HL-60 (cell line): ENCODE measurements around the gene ETV7.

Experiments used
- DNase-seq, 2 experiments: peaks; one replicate each; pipeline ENCODE4 v3.0.0-alpha.2; 2010 to 2020; ENCODE audit warnings: low read depth in 1 of 2, low spot score in 1 of 2
- H3K27ac ChIP-seq: fragments of 250-450 bp; sonication (Bioruptor Pico); replicated peaks from 2 replicates; pipeline ENCODE4 v1.5.1; 2020; ENCODE audit warnings: mild to moderate bottlenecking, moderate library complexity
- H3K27me3 ChIP-seq: fragments of 250-450 bp; sonication (Bioruptor Pico); 2 replicates; pipeline ENCODE4 v1.5.1; 2021; ENCODE audit warnings: mild to moderate bottlenecking, moderate library complexity; ENCODE audit not compliant: insufficient read depth, poor library complexity, severe bottlenecking
- H3K4me3 ChIP-seq: replicated peaks from 2 replicates; pipeline ENCODE4 v1.5.1; 2011; ENCODE audit warnings: mild to moderate bottlenecking, control low read depth, low read length; ENCODE audit not compliant: insufficient read depth
- GABPA ChIP-seq: IDR thresholded peaks from 2 replicates; pipeline ENCODE4 v1.6.1; 2012; ENCODE audit warnings: low read depth
- POLR2AphosphoS5 ChIP-seq: IDR thresholded peaks from 2 replicates; pipeline ENCODE4 v1.6.1; 2012; ENCODE audit warnings: low read depth
- SPI1 ChIP-seq: IDR thresholded peaks from 2 replicates; pipeline ENCODE4 v1.6.1; 2012; ENCODE audit warnings: low read depth, mild to moderate bottlenecking, borderline replicate concordance
- TF ChIP-seq, protein P1 (sequence below): IDR thresholded peaks from one replicate; pipeline ENCODE4 v1.5.1; 2011; ENCODE audit warnings: low read length, control low read depth, inconsistent platforms; ENCODE audit not compliant: insufficient read depth
- TF ChIP-seq, protein P2 (sequence below): IDR thresholded peaks from 2 replicates; pipeline ENCODE4 v1.6.1; 2012; ENCODE audit warnings: low read depth; ENCODE audit not compliant: insufficient replicate concordance

The ETV7 gene

DNA sequence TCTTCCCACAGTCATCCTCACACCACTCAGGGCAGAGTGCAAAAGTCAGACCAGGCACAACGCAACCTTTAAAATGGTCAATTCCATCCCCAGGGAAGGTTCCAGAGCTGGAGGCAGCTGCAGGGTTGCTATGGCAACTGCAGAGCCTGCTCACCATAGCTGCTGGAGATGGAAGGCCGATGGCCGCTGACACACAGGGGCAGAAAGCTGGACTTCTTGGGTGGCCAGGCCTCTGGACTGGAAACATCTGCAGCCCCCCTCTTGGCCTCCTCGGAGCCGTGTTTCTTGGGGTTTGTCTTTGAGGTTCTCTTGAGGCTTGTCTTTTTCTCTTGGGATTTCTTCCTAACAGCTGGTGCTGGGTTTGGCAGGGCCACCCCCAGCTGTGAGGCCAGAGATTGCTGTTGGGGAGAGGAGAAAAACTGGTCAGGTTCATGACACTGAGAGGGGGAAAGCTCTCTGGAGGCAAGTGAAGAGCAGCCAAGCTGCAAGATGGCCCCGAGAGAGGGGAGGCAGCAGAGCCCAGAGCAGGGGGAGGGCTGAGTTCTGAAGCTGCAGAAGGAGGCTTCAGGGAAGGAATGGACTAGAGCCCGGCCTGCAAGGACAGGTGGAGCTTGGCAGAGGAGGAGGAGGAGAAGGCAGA is 61.0 kb downstream of the ETV7 start:
- no peak for DNase-seq
- TF ChIP-seq, protein P1, sequence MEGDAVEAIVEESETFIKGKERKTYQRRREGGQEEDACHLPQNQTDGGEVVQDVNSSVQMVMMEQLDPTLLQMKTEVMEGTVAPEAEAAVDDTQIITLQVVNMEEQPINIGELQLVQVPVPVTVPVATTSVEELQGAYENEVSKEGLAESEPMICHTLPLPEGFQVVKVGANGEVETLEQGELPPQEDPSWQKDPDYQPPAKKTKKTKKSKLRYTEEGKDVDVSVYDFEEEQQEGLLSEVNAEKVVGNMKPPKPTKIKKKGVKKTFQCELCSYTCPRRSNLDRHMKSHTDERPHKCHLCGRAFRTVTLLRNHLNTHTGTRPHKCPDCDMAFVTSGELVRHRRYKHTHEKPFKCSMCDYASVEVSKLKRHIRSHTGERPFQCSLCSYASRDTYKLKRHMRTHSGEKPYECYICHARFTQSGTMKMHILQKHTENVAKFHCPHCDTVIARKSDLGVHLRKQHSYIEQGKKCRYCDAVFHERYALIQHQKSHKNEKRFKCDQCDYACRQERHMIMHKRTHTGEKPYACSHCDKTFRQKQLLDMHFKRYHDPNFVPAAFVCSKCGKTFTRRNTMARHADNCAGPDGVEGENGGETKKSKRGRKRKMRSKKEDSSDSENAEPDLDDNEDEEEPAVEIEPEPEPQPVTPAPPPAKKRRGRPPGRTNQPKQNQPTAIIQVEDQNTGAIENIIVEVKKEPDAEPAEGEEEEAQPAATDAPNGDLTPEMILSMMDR: no peak
- TF ChIP-seq SPI1: no peak
- Histone ChIP-seq H3K27me3 (no peaks in the 10 kb centered on the region), H3K4me3 (no peak overlapping the region), H3K27ac (no peak overlapping the region)

DNA sequence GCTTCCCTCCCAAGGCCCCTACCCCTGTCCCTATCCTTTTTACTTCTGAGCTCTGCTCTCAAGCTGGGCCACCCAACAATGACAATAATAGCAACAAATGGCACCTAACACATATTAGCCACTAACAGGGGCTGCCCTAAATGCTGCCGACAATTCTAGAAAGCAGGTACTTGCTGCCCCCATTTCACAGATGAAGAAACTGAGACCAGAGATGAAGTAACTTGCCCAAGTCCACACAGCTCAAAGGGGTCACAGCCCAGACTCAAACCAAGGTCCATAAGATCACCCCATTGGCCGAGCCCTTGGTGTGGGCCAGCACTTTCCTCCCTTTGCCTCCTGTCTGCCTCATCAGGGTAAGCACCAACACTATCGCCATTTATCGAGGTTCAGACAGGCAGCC is 62.8 kb downstream of the ETV7 start:
- TF ChIP-seq, protein P1: no peak
- no peak for TF ChIP-seq SPI1
- TF ChIP-seq, protein P2, sequence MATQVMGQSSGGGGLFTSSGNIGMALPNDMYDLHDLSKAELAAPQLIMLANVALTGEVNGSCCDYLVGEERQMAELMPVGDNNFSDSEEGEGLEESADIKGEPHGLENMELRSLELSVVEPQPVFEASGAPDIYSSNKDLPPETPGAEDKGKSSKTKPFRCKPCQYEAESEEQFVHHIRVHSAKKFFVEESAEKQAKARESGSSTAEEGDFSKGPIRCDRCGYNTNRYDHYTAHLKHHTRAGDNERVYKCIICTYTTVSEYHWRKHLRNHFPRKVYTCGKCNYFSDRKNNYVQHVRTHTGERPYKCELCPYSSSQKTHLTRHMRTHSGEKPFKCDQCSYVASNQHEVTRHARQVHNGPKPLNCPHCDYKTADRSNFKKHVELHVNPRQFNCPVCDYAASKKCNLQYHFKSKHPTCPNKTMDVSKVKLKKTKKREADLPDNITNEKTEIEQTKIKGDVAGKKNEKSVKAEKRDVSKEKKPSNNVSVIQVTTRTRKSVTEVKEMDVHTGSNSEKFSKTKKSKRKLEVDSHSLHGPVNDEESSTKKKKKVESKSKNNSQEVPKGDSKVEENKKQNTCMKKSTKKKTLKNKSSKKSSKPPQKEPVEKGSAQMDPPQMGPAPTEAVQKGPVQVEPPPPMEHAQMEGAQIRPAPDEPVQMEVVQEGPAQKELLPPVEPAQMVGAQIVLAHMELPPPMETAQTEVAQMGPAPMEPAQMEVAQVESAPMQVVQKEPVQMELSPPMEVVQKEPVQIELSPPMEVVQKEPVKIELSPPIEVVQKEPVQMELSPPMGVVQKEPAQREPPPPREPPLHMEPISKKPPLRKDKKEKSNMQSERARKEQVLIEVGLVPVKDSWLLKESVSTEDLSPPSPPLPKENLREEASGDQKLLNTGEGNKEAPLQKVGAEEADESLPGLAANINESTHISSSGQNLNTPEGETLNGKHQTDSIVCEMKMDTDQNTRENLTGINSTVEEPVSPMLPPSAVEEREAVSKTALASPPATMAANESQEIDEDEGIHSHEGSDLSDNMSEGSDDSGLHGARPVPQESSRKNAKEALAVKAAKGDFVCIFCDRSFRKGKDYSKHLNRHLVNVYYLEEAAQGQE: no peak
- DNase-seq: no peak
- Histone ChIP-seq H3K27ac (no peak overlapping the region), H3K4me3 (no peak overlapping the region), H3K27me3 (no peaks in the 10 kb centered on the region)

DNA sequence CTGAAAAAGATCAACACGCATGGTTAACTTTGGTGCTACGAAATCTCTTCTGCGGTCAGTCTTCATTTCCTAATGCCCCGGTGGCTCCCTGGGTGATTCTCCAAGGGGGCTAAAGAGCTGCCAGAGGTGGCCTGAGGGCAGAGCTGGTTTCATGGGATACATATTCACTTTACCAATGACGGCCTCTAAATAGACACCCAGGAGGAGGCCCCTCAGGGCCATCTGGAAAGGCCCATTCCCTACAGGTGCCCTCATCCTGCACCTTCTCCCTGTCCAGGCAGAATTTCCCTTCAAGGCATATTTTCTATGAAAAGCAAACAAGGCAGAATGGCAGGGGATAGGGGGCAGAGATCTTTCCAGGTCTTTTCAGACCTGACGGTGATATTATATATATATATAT is 63.3 kb downstream of the ETV7 start:
- no peak overlapping the region for H3K4me3 ChIP-seq
- no peak for DNase-seq
- no peak for TF ChIP-seq GABPA
- TF ChIP-seq, protein P1: no peak
- no peak for TF ChIP-seq SPI1
- TF ChIP-seq POLR2AphosphoS5: no peak
- TF ChIP-seq, protein P2: no peak
- no peak overlapping the region for H3K27ac ChIP-seq
- no peaks in the 10 kb centered on the region for H3K27me3 ChIP-seq

DNA sequence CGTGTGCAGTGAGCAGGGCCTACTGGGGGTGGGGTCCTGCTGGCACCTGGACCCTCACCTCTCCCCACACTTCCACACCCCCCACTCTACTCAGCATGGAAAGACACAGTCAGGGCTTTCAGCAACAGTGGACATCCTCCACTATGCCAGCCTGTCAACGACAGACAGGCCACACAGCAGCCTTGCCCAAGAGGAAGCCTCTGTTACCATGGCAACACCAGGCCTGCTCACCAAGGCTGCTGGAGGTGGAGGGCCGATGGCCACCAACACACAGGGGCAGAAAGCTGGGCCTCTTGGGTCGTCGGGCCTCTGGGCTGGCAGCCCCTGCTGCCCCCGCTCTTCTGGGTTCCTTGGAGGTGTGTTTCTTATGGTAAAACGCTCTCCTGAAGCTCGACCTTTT is 64.4 kb downstream of the ETV7 start:
- TF ChIP-seq GABPA (no peak), SPI1 (no peak), POLR2AphosphoS5 (no peak)
- TF ChIP-seq, protein P2: no peak
- TF ChIP-seq, protein P1: no peak
- no peak overlapping the region for H3K27ac ChIP-seq
- peak in 1 of 2 experiments; percentile 49 for DNase-seq
- H3K4me3 ChIP-seq: no peak overlapping the region
- no peaks in the 10 kb centered on the region for H3K27me3 ChIP-seq
